ENCODE results near the gene NFIB. TPM values are rescaled to one million over a fixed set of nuclear protein-coding genes. Genes with fewer than 3 reads are reported as not detected.

Gene NFIB
- total RNA-seq, 2 donors from 2014 or later, result 53.0 to 54.0 TPM

GRCh38 chr9:14168381-14168780, 145.6 kb downstream of the NFIB start:
- H3K9me3 ChIP-seq, result no peaks in the 10 kb centered on the region
- H3K4me1 ChIP-seq, result no peaks in the 10 kb centered on the region
- no peak for DNase-seq
- intact Hi-C loops (cut with DNase I), result no loop called here
- H3K9ac ChIP-seq (ENCODE audit: low read depth in 2 of 2, low read length in 2 of 2), result no peak overlapping the region
- no peaks in the 10 kb centered on the region for H3K36me3 ChIP-seq
- TF ChIP-seq CTCF (IDR thresholded peaks at IDR 0.05), result no peak
- no peak overlapping the region for H3K27ac ChIP-seq
- no peak overlapping the region for H3K4me3 ChIP-seq
- no peaks in the 10 kb centered on the region for H3K27me3 ChIP-seq

- no peak overlapping the region for H3K4me3 ChIP-seq
- no peaks in the 10 kb centered on the region for H3K4me1 ChIP-seq
- H3K27ac ChIP-seq, result no peak overlapping the region
- DNase-seq, result no peak
- no peaks in the 10 kb centered on the region for H3K36me3 ChIP-seq
- H3K27me3 ChIP-seq, result no peaks in the 10 kb centered on the region
- H3K9ac ChIP-seq (ENCODE audit: low read depth in 2 of 2, low read length in 2 of 2), result no peak overlapping the region
- intact Hi-C loops (cut with DNase I), result no loop called here
- no peak for TF ChIP-seq CTCF (IDR thresholded peaks at IDR 0.05)
- no peaks in the 10 kb centered on the region for H3K9me3 ChIP-seq
Measured at GRCh38 chr9:14165376-14166035, 148.4 kb downstream of the NFIB start.

- H3K4me3 ChIP-seq, result no peak overlapping the region
- no peaks in the 10 kb centered on the region for H3K36me3 ChIP-seq
- no peak for TF ChIP-seq CTCF (IDR thresholded peaks at IDR 0.05)
- DNase-seq, result no peak
- H3K27me3 ChIP-seq, result no peaks in the 10 kb centered on the region
- H3K27ac ChIP-seq, result no peak overlapping the region
- H3K9ac ChIP-seq (ENCODE audit: low read depth in 2 of 2, low read length in 2 of 2), result no peak overlapping the region
- no peaks in the 10 kb centered on the region for H3K4me1 ChIP-seq
- H3K9me3 ChIP-seq, result no peaks in the 10 kb centered on the region
- intact Hi-C loops (cut with DNase I), result no loop called here
Measured at GRCh38 chr9:14164908-14165307, 149.0 kb downstream of the NFIB start.

GRCh38 chr9:14159440-14160216, 154.3 kb downstream of the NFIB start:
- Histone ChIP-seq H3K9ac (ENCODE audit: low read depth in 2 of 2, low read length in 2 of 2) (no peak overlapping the region), H3K4me3 (no peak overlapping the region), H3K36me3 (no peaks in the 10 kb centered on the region), H3K4me1 (no peaks in the 10 kb centered on the region), H3K27ac (no peak overlapping the region), H3K9me3 (no peaks in the 10 kb centered on the region), H3K27me3 (no peaks in the 10 kb centered on the region)
- intact Hi-C loops (cut with DNase I), result no loop called here
- no peak for TF ChIP-seq CTCF (IDR thresholded peaks at IDR 0.05)
- DNase-seq, result no peak

- no peak for TF ChIP-seq CTCF (IDR thresholded peaks at IDR 0.05)
- H3K9ac ChIP-seq (ENCODE audit: low read depth in 2 of 2, low read length in 2 of 2), result no peak overlapping the region
- H3K27me3 ChIP-seq, result no peaks in the 10 kb centered on the region
- H3K9me3 ChIP-seq, result no peaks in the 10 kb centered on the region
- DNase-seq, result no peak
- H3K36me3 ChIP-seq, result no peaks in the 10 kb centered on the region
- no peak overlapping the region for H3K27ac ChIP-seq
- intact Hi-C loops (cut with DNase I), result no loop called here
- no peak overlapping the region for H3K4me3 ChIP-seq
- H3K4me1 ChIP-seq, result no peaks in the 10 kb centered on the region
Measured at GRCh38 chr9:14158916-14159315, 155.0 kb downstream of the NFIB start.

Measured in colonic mucosa (tissue), 4 donors.